Right lobe of liver (tissue), 4 donors: ENCODE data around the gene STX8.

Experiments used
- CTCF ChIP-seq, 4 donors: fragments of 200-600 bp in 3 of 4; fragments of 450-650 bp in 1 of 4; IDR thresholded peaks; one replicate each; pipeline versions ENCODE4 v1.5.1 to v1.8.0; 2016 to 2022; ENCODE audit warnings: antibody characterized with exemption in 4 of 4, mild to moderate bottlenecking in 2 of 4
- POLR2A ChIP-seq: fragments of 450-650 bp; IDR thresholded peaks from one replicate; pipeline ENCODE4 v1.6.1; 2017; ENCODE audit warnings: antibody characterized with exemption, mild to moderate bottlenecking
- donor health status: DM: no; HTN: no; CAD: no.
- donor health status: DM: no; HTN: no; CAD: no.
- donor health status: DM: no; HTN: yes; CAD: no.

- TF ChIP-seq CTCF (IDR thresholded peaks at IDR 0.05) (no peak), POLR2A (no peak)
Measured at GRCh38 chr17:9361188-9361955, 214.2 kb downstream of the STX8 start.
